Parathyroid adenoma (tissue), 2 donors: Measurements from ENCODE around the gene CADM2.

ENCODE experiments used
- H2AFZ ChIP-seq: fragments of 300-600 bp; sonication (generic); one replicate; pipeline ENCODE4 v1.7.0; 2017; ENCODE audit warnings: antibody characterized with exemption, mild to moderate bottlenecking
- H3K27ac ChIP-seq: fragments of 300-600 bp; sonication (generic); one replicate; pipeline ENCODE4 v1.7.0; 2017
- H3K27me3 ChIP-seq: fragments of 300-600 bp; sonication (generic); one replicate; pipeline ENCODE4 v1.7.0; 2017; ENCODE audit warnings: low read length; ENCODE audit not compliant: control insufficient read depth, insufficient read depth
- H3K36me3 ChIP-seq: fragments of 300-600 bp; sonication (generic); one replicate; pipeline ENCODE4 v1.7.0; 2017; ENCODE audit warnings: low read length; ENCODE audit not compliant: control insufficient read depth, insufficient read depth
- H3K4me1 ChIP-seq: fragments of 300-600 bp; sonication (generic); one replicate; pipeline ENCODE4 v1.7.0; 2017; ENCODE audit warnings: control low read depth
- H3K4me2 ChIP-seq: fragments of 300-600 bp; sonication (generic); one replicate; pipeline ENCODE4 v1.7.0; 2017; ENCODE audit warnings: low read length
- H3K4me3 ChIP-seq: fragments of 300-600 bp; sonication (generic); one replicate; pipeline ENCODE4 v1.7.0; 2017; ENCODE audit warnings: low read depth, low read length
- H3K79me2 ChIP-seq: fragments of 300-600 bp; sonication (generic); one replicate; pipeline ENCODE4 v1.7.0; 2017; ENCODE audit warnings: control low read depth
- H3K9ac ChIP-seq: fragments of 300-600 bp; sonication (generic); one replicate; pipeline ENCODE4 v1.7.0; 2017; ENCODE audit warnings: mild to moderate bottlenecking
- H3K9me3 ChIP-seq: fragments of 300-600 bp; sonication (generic); one replicate; pipeline ENCODE4 v1.7.0; 2017; ENCODE audit warnings: low read length; ENCODE audit not compliant: control insufficient read depth
- TF ChIP-seq, protein P1 (sequence below): fragments of 300-600 bp; sonication (generic); IDR thresholded peaks from one replicate; pipeline ENCODE4 v1.7.0; 2017; ENCODE audit warnings: antibody characterized with exemption, mild to moderate bottlenecking
- donor health status: primary hyperparathyroidism.

The CADM2 gene

DNA sequence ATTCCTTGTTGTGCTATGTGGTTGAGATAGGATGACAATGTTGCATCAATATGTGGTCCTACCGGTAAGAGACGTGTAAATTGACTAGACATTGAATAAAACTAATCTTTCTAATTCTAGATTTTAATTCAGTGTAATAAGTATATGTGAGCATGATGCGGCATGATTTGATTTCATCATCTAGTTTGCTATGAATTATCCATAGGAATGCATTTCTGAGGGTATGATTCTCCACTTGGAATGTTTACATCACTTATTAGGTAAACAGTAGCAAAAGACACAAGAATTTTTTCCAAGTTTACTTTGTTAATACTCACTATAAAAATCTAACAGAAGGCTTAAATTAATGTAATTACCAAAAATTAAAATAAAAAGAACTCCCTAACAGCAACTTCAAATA is 353.5 kb downstream of the CADM2 start:
- Histone ChIP-seq H3K9me3 (no peaks in the 10 kb centered on the region), H3K4me2 (no peak overlapping the region), H3K79me2 (no peaks in the 10 kb centered on the region), H3K4me3 (no peak overlapping the region), H3K36me3 (no peaks in the 10 kb centered on the region), H3K27me3 (no peaks in the 10 kb centered on the region), H2AFZ (no peak overlapping the region), H3K27ac (no peak overlapping the region), H3K9ac (no peak overlapping the region), H3K4me1 (no peaks in the 10 kb centered on the region)
- TF ChIP-seq, protein P1, sequence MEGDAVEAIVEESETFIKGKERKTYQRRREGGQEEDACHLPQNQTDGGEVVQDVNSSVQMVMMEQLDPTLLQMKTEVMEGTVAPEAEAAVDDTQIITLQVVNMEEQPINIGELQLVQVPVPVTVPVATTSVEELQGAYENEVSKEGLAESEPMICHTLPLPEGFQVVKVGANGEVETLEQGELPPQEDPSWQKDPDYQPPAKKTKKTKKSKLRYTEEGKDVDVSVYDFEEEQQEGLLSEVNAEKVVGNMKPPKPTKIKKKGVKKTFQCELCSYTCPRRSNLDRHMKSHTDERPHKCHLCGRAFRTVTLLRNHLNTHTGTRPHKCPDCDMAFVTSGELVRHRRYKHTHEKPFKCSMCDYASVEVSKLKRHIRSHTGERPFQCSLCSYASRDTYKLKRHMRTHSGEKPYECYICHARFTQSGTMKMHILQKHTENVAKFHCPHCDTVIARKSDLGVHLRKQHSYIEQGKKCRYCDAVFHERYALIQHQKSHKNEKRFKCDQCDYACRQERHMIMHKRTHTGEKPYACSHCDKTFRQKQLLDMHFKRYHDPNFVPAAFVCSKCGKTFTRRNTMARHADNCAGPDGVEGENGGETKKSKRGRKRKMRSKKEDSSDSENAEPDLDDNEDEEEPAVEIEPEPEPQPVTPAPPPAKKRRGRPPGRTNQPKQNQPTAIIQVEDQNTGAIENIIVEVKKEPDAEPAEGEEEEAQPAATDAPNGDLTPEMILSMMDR: no peak

DNA sequence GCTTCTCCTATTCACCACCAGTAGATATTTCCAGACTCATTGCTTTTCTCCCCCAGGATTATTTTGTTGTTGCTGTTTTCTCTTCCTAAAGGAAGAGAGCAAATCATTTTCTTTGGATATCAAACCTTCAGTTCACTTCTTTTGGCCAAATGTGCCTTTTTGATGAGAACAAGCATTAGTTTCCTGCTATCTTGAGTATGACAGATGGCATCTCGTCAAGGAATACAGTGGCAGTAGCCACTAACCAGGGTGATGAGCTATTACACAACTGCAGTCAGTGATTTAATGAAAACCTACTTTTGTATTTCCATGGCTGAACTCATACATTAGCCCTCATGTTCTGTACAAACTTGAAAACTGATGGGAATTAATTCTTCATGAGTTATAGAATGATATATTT is 354.6 kb downstream of the CADM2 start:
- Histone ChIP-seq H3K4me1 (no peaks in the 10 kb centered on the region), H3K79me2 (no peaks in the 10 kb centered on the region), H3K36me3 (no peaks in the 10 kb centered on the region), H3K9ac (no peak overlapping the region), H3K4me2 (no peak overlapping the region), H3K27ac (no peak overlapping the region), H3K27me3 (no peaks in the 10 kb centered on the region), H3K9me3 (no peaks in the 10 kb centered on the region), H2AFZ (no peak overlapping the region), H3K4me3 (no peak overlapping the region)
- TF ChIP-seq, protein P1: no peak

DNA sequence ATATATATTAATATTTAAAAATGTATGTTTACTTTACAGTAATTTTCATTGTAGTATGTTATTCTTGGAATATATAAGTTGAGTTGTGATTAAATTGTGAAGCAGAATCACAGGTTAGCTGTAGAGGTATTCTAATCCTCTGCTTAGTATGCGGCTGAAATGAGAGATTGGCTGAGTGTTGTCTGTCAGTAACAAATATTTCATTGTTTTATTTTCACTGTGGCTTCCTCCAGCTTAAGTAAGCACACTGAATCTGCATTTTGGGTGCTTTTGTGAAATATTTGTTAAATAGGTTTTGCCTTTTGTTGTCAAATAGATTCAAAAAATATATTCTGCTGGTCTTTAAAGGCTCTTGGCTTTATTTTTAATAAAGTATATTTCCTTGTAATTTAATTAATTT is 357.5 kb downstream of the CADM2 start:
- Histone ChIP-seq H2AFZ (no peak overlapping the region), H3K9ac (no peak overlapping the region), H3K27me3 (no peaks in the 10 kb centered on the region), H3K4me2 (no peak overlapping the region), H3K27ac (no peak overlapping the region), H3K4me1 (no peaks in the 10 kb centered on the region), H3K4me3 (no peak overlapping the region), H3K9me3 (no peaks in the 10 kb centered on the region), H3K36me3 (no peaks in the 10 kb centered on the region), H3K79me2 (no peaks in the 10 kb centered on the region)
- TF ChIP-seq, protein P1: no peak

DNA sequence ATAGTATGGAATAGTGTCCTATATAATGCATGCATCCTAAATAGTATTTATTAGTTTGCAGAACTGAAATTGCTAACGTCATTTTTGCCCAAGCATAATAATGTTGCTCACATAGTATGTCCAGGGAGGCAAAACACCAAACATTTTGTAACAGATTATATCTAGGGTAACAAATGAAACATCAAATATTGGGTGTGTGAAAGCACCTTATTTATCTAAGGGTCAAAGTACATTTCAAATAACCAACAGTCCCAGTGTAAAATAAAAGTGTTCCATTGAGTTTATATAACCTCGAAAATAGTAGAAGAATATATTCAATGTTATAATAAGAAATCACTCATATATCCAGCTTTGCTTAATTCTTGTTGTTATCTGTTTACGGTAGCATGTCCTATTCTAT is 363.1 kb downstream of the CADM2 start:
- Histone ChIP-seq H3K36me3 (no peaks in the 10 kb centered on the region), H3K4me1 (no peaks in the 10 kb centered on the region), H3K4me3 (no peak overlapping the region), H2AFZ (no peak overlapping the region), H3K27me3 (no peaks in the 10 kb centered on the region), H3K9me3 (no peaks in the 10 kb centered on the region), H3K9ac (no peak overlapping the region), H3K4me2 (no peak overlapping the region), H3K79me2 (no peaks in the 10 kb centered on the region), H3K27ac (no peak overlapping the region)
- TF ChIP-seq, protein P1: no peak

DNA sequence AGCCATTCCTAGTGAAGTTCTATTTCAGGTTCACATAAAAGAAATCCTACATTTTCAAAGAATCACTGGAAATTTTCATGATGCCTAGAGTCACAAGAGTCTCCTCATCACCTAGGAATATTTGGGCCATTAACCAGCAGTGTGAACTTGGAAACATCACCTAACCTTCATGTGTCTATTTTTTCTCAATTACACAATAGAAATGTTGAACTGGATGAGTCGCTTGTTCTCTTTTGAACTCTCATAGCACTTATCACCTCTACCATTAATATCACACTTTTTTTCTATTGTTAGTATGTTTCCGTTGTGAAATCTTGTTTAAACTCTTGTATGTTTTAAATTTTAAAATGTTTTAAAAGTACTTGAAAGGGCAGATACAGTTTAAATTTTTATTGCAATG is 371.3 kb downstream of the CADM2 start:
- Histone ChIP-seq H3K36me3 (no peaks in the 10 kb centered on the region), H3K9me3 (no peaks in the 10 kb centered on the region), H3K4me3 (no peak overlapping the region), H3K9ac (no peak overlapping the region), H3K4me2 (no peak overlapping the region), H3K4me1 (no peaks in the 10 kb centered on the region), H3K79me2 (no peaks in the 10 kb centered on the region), H2AFZ (no peak overlapping the region), H3K27me3 (no peaks in the 10 kb centered on the region), H3K27ac (no peak overlapping the region)
- TF ChIP-seq, protein P1: no peak
